B cell (primary cell): ENCODE measurements around the gene HSPA12B. TPM values are rescaled to one million over a fixed set of nuclear protein-coding genes. Genes with fewer than 3 reads are reported as not detected.

Experiments
- ATAC-seq: fragments of 200-7000 bp; cut with Tn5 transposase; one replicate; pipeline ENCODE4 v1.10.0; 2021; ENCODE audit warnings: low read depth, mild to moderate bottlenecking, moderate number of reproducible peaks, moderate library complexity
- CTCF ChIA-PET: fragments of 350-600 bp; sonication (Branson Sonifier 250); formaldehyde crosslinking; loops from one replicate; lab custom pipeline; 2021; ENCODE audit warnings: antibody characterized with exemption, inconsistent platforms; lab: Charles Lee
- POLR2A ChIA-PET: fragments of 350-600 bp; sonication (Branson Sonifier 250); formaldehyde crosslinking; loops from one replicate; lab custom pipeline; 2021; ENCODE audit warnings: antibody characterized with exemption; lab: Charles Lee
- DNase-seq: peaks from one replicate; pipeline ENCODE4 v3.0.0; 2013
- H2AFZ ChIP-seq: 2 replicates; pipeline ENCODE4 v1.6.1; 2012; ENCODE audit warnings: mild to moderate bottlenecking, low read depth, low read length; ENCODE audit not compliant: insufficient read depth, poor library complexity, severe bottlenecking
- H3K27ac ChIP-seq, 2 donors: 1 replicate in 1 of 2; 2 replicates in 1 of 2; pipeline ENCODE4 v1.5.1; 2012 to 2013; ENCODE audit warnings: low read length in 2 of 2, mild to moderate bottlenecking in 2 of 2, moderate library complexity in 1 of 2
- H3K27me3 ChIP-seq, 4 experiments: fragments of 200-600 bp in 1 of 4; sonication (generic) in 1 of 4; replicated peaks in 1 of 4; 1 replicate in 2 of 4; 2 replicates in 2 of 4; pipeline versions ENCODE4 v1.6.1 to v1.7.0; 2013 to 2016; ENCODE audit warnings: low read length in 3 of 4, mild to moderate bottlenecking in 2 of 4, mixed read lengths in 1 of 4, moderate library complexity in 1 of 4; ENCODE audit not compliant: insufficient read depth in 4 of 4, control insufficient read depth in 3 of 4; ENCODE audit errors: control extremely low read depth in 1 of 4
- H3K36me3 ChIP-seq, 2 experiments: replicated peaks in 1 of 2; 1 replicate in 1 of 2; 2 replicates in 1 of 2; pipeline versions ENCODE4 v1.6.1 to v1.7.1; 2013; ENCODE audit warnings: low read length in 1 of 2; ENCODE audit not compliant: insufficient read depth in 2 of 2, control insufficient read depth in 1 of 2; ENCODE audit errors: control extremely low read depth in 1 of 2, extremely low read depth in 1 of 2
- H3K4me1 ChIP-seq, 2 donors: fragments of 200-600 bp in 1 of 2; sonication (generic) in 1 of 2; 1 replicate in 1 of 2; 2 replicates in 1 of 2; pipeline versions ENCODE4 v1.5.1 to v1.6.1; 2013 to 2017; ENCODE audit warnings: low read length in 2 of 2; ENCODE audit not compliant: control insufficient read depth in 2 of 2, insufficient read depth in 2 of 2
- H3K4me2 ChIP-seq: replicated peaks from 2 replicates; pipeline ENCODE3; 2012; ENCODE audit warnings: mild to moderate bottlenecking, low read depth, low read length; ENCODE audit not compliant: poor library complexity, severe bottlenecking
- H3K4me3 ChIP-seq, 5 experiments: fragments of 200-600 bp in 1 of 5; sonication (generic) in 1 of 5; 1 replicate in 3 of 5; 2 replicates in 2 of 5; pipeline versions ENCODE4 v1.5.1 to v1.7.0; 2011 to 2016; ENCODE audit warnings: low read length in 4 of 5, mild to moderate bottlenecking in 4 of 5, low read depth in 2 of 5, control low read depth in 1 of 5, moderate library complexity in 1 of 5; ENCODE audit not compliant: insufficient read depth in 1 of 5; ENCODE audit errors: control extremely low read depth in 1 of 5, extremely low read depth in 1 of 5
- H3K79me2 ChIP-seq: fragments of 200-600 bp; sonication (generic); one replicate; pipeline ENCODE4 v1.6.0; 2016; ENCODE audit warnings: low read length; ENCODE audit not compliant: control insufficient read depth, insufficient read depth
- H3K9ac ChIP-seq: fragments of 200-600 bp; sonication (generic); 2 replicates; pipeline ENCODE4 v1.6.1; 2017; ENCODE audit warnings: mild to moderate bottlenecking, low read length, moderate library complexity
- H3K9me3 ChIP-seq, 3 donors: one replicate each; pipeline versions ENCODE4 v1.6.1 to v1.7.1; 2013; ENCODE audit warnings: low read length in 2 of 3; ENCODE audit not compliant: control insufficient read depth in 2 of 3, insufficient read depth in 1 of 3; ENCODE audit errors: control extremely low read depth in 1 of 3
- H4K20me1 ChIP-seq: 2 replicates; pipeline ENCODE4 v1.6.0; 2012; ENCODE audit warnings: mild to moderate bottlenecking, low read length; ENCODE audit not compliant: insufficient read depth, control insufficient read depth, poor library complexity, severe bottlenecking
- H3K27ac Mint-ChIP-seq: one replicate; pipeline ENCODE4 v1.8.0; 2021; ENCODE audit warnings: mixed read lengths
- H3K27me3 Mint-ChIP-seq: one replicate; pipeline ENCODE4 v1.8.0; 2021; ENCODE audit warnings: mixed read lengths
- H3K4me1 Mint-ChIP-seq: one replicate; pipeline ENCODE4 v1.8.0; 2021; ENCODE audit warnings: mixed read lengths
- H3K4me3 Mint-ChIP-seq: one replicate; pipeline ENCODE4 v1.8.0; 2021; ENCODE audit warnings: mixed read lengths
- H3K9me3 Mint-ChIP-seq: one replicate; pipeline ENCODE4 v1.8.0; 2022; ENCODE audit warnings: mixed read lengths; ENCODE audit not compliant: insufficient read depth
- CTCF ChIP-seq: fragments of 200-600 bp; IDR thresholded peaks from one replicate; pipeline ENCODE4 v1.8.0; 2022; ENCODE audit warnings: antibody characterized with exemption, mild to moderate bottlenecking
- EZH2 ChIP-seq: IDR thresholded peaks from 2 replicates; pipeline ENCODE4 v1.6.1; 2012; ENCODE audit warnings: borderline replicate concordance, low read depth, mild to moderate bottlenecking, moderate library complexity, low read length; ENCODE audit not compliant: insufficient read depth, poor library complexity, severe bottlenecking
- WGBS: methylation state at CpG from one replicate; pipeline ENCODE4 v1.1.5; 2013; ENCODE audit warnings: missing lambda C conversion rate; ENCODE audit not compliant: insufficient coverage; 5-methylcytosine and 5-hydroxymethylcytosine counted together
- intact Hi-C: fragments of 100-400 bp; cut with micrococcal nuclease; formaldehyde crosslinking; loops from one replicate; pipeline ENCODE4 v1.10.0; 2022
- polyA plus RNA-seq: library from polyadenylated mRNA; depleted of rRNA; stranded (reverse); fragments of >200 nt; gene quantifications from 2 replicates; pipeline ENCODE4 v1.2.3, GENCODE V29; 2012
- total RNA-seq, 2 donors: library from RNA; stranded (reverse); fragments of 120-200 nt in 1 of 2; gene quantifications; 1 replicate in 1 of 2; 2 replicates in 1 of 2; pipeline versions ENCODE4 v1.2.3 to v1.2.4, GENCODE V29; 2013 to 2022

The HSPA12B gene
- total and polyA plus RNA-seq, 2 donors (not counting 1 experiment from before 2014, with no cell fraction given) = not detected

- no peak for TF ChIP-seq EZH2
- TF ChIP-seq CTCF = no peak
- Histone ChIP-seq H3K9me3 (no peaks in the 10 kb centered on the region), H3K9ac (no peak overlapping the region), H3K27me3 (no peaks in the 10 kb centered on the region), H3K36me3 (peaks cover 0 to 58% of the 10 kb centered on the region in 2 experiments), H3K4me1 (peaks cover 49 to 67% of the 10 kb centered on the region in 2 donors), H3K79me2 (peaks cover 43% of the 10 kb centered on the region), H3K27ac (peak overlapping the region; percentile 79 to 85), H3K4me2 (peak overlapping the region; percentile 99), H3K4me3 (no peak overlapping the region), H4K20me1 (peaks cover 4% of the 10 kb centered on the region), H2AFZ (no peak overlapping the region)
- no peak overlapping the region for H3K4me3 Mint-ChIP-seq
- H3K27me3 Mint-ChIP-seq = no peaks in the 10 kb centered on the region
- H3K9me3 Mint-ChIP-seq = no peaks in the 10 kb centered on the region
- peaks cover 67% of the 10 kb centered on the region for H3K4me1 Mint-ChIP-seq
- ChIA-PET POLR2A (interaction anchor here (0.5 to 1.4 kb wide), 3 partner anchors 10 to 45 kb away, joined by 3 to 6 read pairs (median 4); no protein-coding TSS in a partner anchor), CTCF (interaction anchor here (1.2 to 2.7 kb wide), 4 partner anchors 12 to 54 kb away, joined by 3 to 13 read pairs (median 4); partner anchors contain the start of genes AP5S1 and CENPB)
- intact Hi-C loops = no loop called here
- peak overlapping the region; percentile 94 for H3K27ac Mint-ChIP-seq
- 95% methylated on average over 8 of the region's 8 CpGs for WGBS
- DNase-seq (no peak), ATAC-seq (no peak)
Measured at GRCh38 chr20:3800878-3801260, 68.4 kb downstream of the HSPA12B start.

- no peaks in the 10 kb centered on the region for H3K27me3 Mint-ChIP-seq
- Histone ChIP-seq H3K4me1 (peaks cover 49 to 67% of the 10 kb centered on the region in 2 donors), H3K79me2 (peaks cover 43% of the 10 kb centered on the region), H3K36me3 (peaks cover 0 to 62% of the 10 kb centered on the region in 2 experiments), H3K27ac (peak overlapping the region; percentile 79 to 85), H3K9ac (no peak overlapping the region), H2AFZ (no peak overlapping the region), H3K4me2 (no peak overlapping the region), H3K9me3 (no peaks in the 10 kb centered on the region), H3K4me3 (no peak overlapping the region), H4K20me1 (peaks cover 4% of the 10 kb centered on the region), H3K27me3 (no peaks in the 10 kb centered on the region)
- ChIA-PET CTCF (interaction anchor here (1.2 to 2.7 kb wide), 3 partner anchors 12 to 53 kb away, joined by 3 to 13 read pairs (median 5); partner anchors contain the start of gene AP5S1), POLR2A (interaction anchor here (1.0 kb wide), 1 partner anchor 10 kb away, joined by 3 read pairs; no protein-coding TSS in a partner anchor)
- WGBS = 93% methylated on average over 4 of the region's 4 CpGs
- H3K27ac Mint-ChIP-seq = peak overlapping the region; percentile 94
- peaks cover 65% of the 10 kb centered on the region for H3K4me1 Mint-ChIP-seq
- no peak overlapping the region for H3K4me3 Mint-ChIP-seq
- no peaks in the 10 kb centered on the region for H3K9me3 Mint-ChIP-seq
- ATAC-seq (no peak), DNase-seq (no peak)
- TF ChIP-seq CTCF (no peak), EZH2 (no peak)
- intact Hi-C loops = no loop called here
Measured at GRCh38 chr20:3801299-3801698, 68.8 kb downstream of the HSPA12B start.
